Hepatocyte (in vitro differentiated cells): ENCODE data around the gene SLC39A10.

ENCODE experiments used
- CTCF ChIP-seq: fragments of 200-600 bp; sonication (generic); IDR thresholded peaks from 2 replicates; pipeline ENCODE4 v1.5.1; 2016; ENCODE audit warnings: antibody characterized with exemption, mild to moderate bottlenecking; ENCODE audit not compliant: poor library complexity
- EZH2 ChIP-seq: fragments of 200-600 bp; sonication (generic); IDR thresholded peaks from 2 replicates; pipeline ENCODE4 v1.6.1; 2016; ENCODE audit warnings: antibody characterized with exemption, mild to moderate bottlenecking, borderline replicate concordance
- EZH2phosphoT487 ChIP-seq: fragments of 200-600 bp; sonication (generic); IDR thresholded peaks from one replicate; pipeline ENCODE4 v1.6.1; 2018; ENCODE audit warnings: antibody characterized with exemption, mild to moderate bottlenecking, low read depth, moderate library complexity; ENCODE audit not compliant: unreplicated experiment, severe bottlenecking

- TF ChIP-seq CTCF, result no peak
- TF ChIP-seq EZH2, result no peak
- TF ChIP-seq EZH2phosphoT487, result no peak
These were observed 75.5 kb downstream of the SLC39A10 start for GRCh38 chr2:195732574-195732973.
